WTC11 (cell line): ENCODE results near the gene ADGRL2. TPM values are rescaled to one million over a fixed set of nuclear protein-coding genes. Genes with fewer than 3 reads are reported as not detected.

Experiments used
- ATAC-seq: fragments of 200-7000 bp; cut with Tn5 transposase; 2 replicates; pipeline ENCODE4 v1.10.0; 2021; ENCODE audit warnings: mild to moderate bottlenecking, moderate library complexity
- CTCF ChIA-PET: fragments of 300-600 bp; sonication (Branson Sonifier 250); formaldehyde crosslinking; loops from one replicate; lab custom pipeline; 2021; ENCODE audit warnings: antibody characterized with exemption; lab: Charles Lee
- POLR2A ChIA-PET: fragments of 350-600 bp; sonication (Branson Sonifier 250); formaldehyde crosslinking; loops from one replicate; lab custom pipeline; 2021; ENCODE audit warnings: antibody characterized with exemption; lab: Charles Lee
- DNase-seq: peaks from one replicate; pipeline ENCODE4 v3.0.0; 2021; ENCODE audit warnings: low spot score
- H3K27ac Mint-ChIP-seq: 2 replicates; pipeline ENCODE4 v1.8.0; 2021; ENCODE audit warnings: mixed read lengths
- H3K27me3 Mint-ChIP-seq: 2 replicates; pipeline ENCODE4 v1.8.0; 2021; ENCODE audit warnings: low read depth, mild to moderate bottlenecking, moderate library complexity, mixed read lengths
- H3K36me3 Mint-ChIP-seq: 2 replicates; pipeline ENCODE4 v1.8.0; 2021; ENCODE audit warnings: mixed read lengths
- H3K4me1 Mint-ChIP-seq: 2 replicates; pipeline ENCODE4 v1.8.0; 2022; ENCODE audit warnings: mixed read lengths
- H3K4me3 Mint-ChIP-seq: 2 replicates; pipeline ENCODE4 v1.8.0; 2021; ENCODE audit warnings: mild to moderate bottlenecking, moderate library complexity, mixed read lengths
- H3K9me3 Mint-ChIP-seq: 2 replicates; pipeline ENCODE4 v1.8.0; 2021; ENCODE audit warnings: mixed read lengths
- ATF2 ChIP-seq: sonication (generic); formaldehyde crosslinking; IDR thresholded peaks from 2 replicates; pipeline ENCODE4 v1.8.1; 2022; ENCODE audit warnings: low read depth, missing genetic modification reagents, borderline replicate concordance
- CBFB ChIP-seq: sonication (generic); formaldehyde crosslinking; IDR thresholded peaks from 2 replicates; pipeline ENCODE4 v1.8.1; 2022; ENCODE audit warnings: mild to moderate bottlenecking, low read depth, missing genetic modification reagents
- CTCF ChIP-seq: fragments of 200-600 bp; IDR thresholded peaks from 2 replicates; pipeline ENCODE4 v1.8.0; 2022; ENCODE audit warnings: antibody characterized with exemption
- ETV6 ChIP-seq: sonication (generic); formaldehyde crosslinking; IDR thresholded peaks from 2 replicates; pipeline ENCODE4 v1.8.1; 2022; ENCODE audit warnings: mild to moderate bottlenecking, missing genetic modification reagents
- FOXK1 ChIP-seq: sonication (generic); formaldehyde crosslinking; IDR thresholded peaks from 2 replicates; pipeline ENCODE4 v1.8.0; 2022; ENCODE audit warnings: mild to moderate bottlenecking, moderate library complexity, missing genetic modification reagents
- HMGA2 ChIP-seq: fragments of 250-450 bp; sonication (Bioruptor Pico); IDR thresholded peaks from 2 replicates; pipeline ENCODE4 v1.4.0; 2021; ENCODE audit warnings: mild to moderate bottlenecking, moderate library complexity
- JAZF1 ChIP-seq: fragments of 250-450 bp; sonication (Bioruptor Pico); IDR thresholded peaks from 2 replicates; pipeline ENCODE4 v1.9.0; 2021; ENCODE audit warnings: moderate library complexity, mild to moderate bottlenecking, inconsistent platforms
- MXD4 ChIP-seq: fragments of 250-450 bp; sonication (Bioruptor Pico); IDR thresholded peaks from 2 replicates; pipeline ENCODE4 v1.8.0; 2021; ENCODE audit warnings: mild to moderate bottlenecking, moderate library complexity, borderline replicate concordance
- NR2C2 ChIP-seq: sonication (generic); formaldehyde crosslinking; IDR thresholded peaks from 2 replicates; pipeline ENCODE4 v1.8.0; 2022; ENCODE audit warnings: mild to moderate bottlenecking, missing genetic modification reagents
- PRDM15 ChIP-seq: sonication (generic); formaldehyde crosslinking; IDR thresholded peaks from 2 replicates; pipeline ENCODE4 v1.8.0; 2022; ENCODE audit warnings: missing genetic modification reagents
- ZBTB21 ChIP-seq: sonication (generic); formaldehyde crosslinking; IDR thresholded peaks from 2 replicates; pipeline ENCODE4 v1.8.1; 2023; ENCODE audit warnings: mild to moderate bottlenecking, missing genetic modification reagents, borderline replicate concordance
- ZNF138 ChIP-seq: sonication (generic); formaldehyde crosslinking; conservative IDR thresholded peaks from 2 replicates; pipeline ENCODE4 v1.8.1; 2022; ENCODE audit warnings: mild to moderate bottlenecking, moderate library complexity, missing genetic modification reagents
- ZNF396 ChIP-seq: fragments of 250-450 bp; sonication (Bioruptor Pico); IDR thresholded peaks from 2 replicates; pipeline ENCODE4 v1.8.0; 2021; ENCODE audit warnings: mild to moderate bottlenecking, moderate library complexity, borderline replicate concordance
- ZNF423 ChIP-seq: fragments of 250-450 bp; sonication (Bioruptor Pico); IDR thresholded peaks from 2 replicates; pipeline ENCODE4 v2.1.2; 2022; ENCODE audit warnings: mild to moderate bottlenecking, moderate library complexity
- total RNA-seq: library from RNA; stranded (reverse); gene quantifications from 3 replicates; pipeline ENCODE4 v1.2.3, GENCODE V29; 2021
- TF ChIP-seq, protein P1 (sequence below): sonication (generic); formaldehyde crosslinking; IDR thresholded peaks from 2 replicates; pipeline ENCODE4 v1.8.1; 2022; ENCODE audit warnings: low read depth, mild to moderate bottlenecking, moderate library complexity, missing genetic modification reagents, borderline replicate concordance
- TF ChIP-seq, protein P2 (sequence below): fragments of 250-450 bp; sonication (Bioruptor Pico); conservative IDR thresholded peaks from 2 replicates; pipeline ENCODE4 v1.9.0; 2021; ENCODE audit warnings: mild to moderate bottlenecking
- TF ChIP-seq, protein P3 (sequence below): fragments of 250-450 bp; sonication (Bioruptor Pico); IDR thresholded peaks from 2 replicates; pipeline ENCODE4 v1.9.0; 2021; ENCODE audit warnings: moderate library complexity, mild to moderate bottlenecking, inconsistent platforms, borderline replicate concordance

The ADGRL2 gene
- total RNA-seq, 1 experiment from 2014 or later = 71.6 TPM

DNA sequence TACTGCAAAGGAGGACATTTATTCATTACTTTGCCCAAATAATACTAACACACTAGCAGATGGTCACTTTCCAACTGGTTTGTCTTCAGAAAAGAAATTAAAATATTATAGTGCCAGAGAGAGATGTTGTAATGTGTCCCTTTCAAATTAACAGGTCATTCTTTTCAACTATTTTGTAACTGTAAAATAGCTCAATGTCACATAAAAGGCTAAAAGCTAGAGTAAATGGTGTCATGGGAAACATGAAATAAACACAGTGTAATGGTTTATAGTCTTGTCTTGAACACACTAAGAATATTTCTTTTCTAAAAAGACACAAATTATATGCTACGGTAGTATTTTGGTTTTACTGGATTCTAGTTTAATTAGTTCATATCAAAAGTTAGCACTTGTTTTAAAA lies 77.8 kb downstream of the ADGRL2 start (continued):
- TF ChIP-seq, protein P1, sequence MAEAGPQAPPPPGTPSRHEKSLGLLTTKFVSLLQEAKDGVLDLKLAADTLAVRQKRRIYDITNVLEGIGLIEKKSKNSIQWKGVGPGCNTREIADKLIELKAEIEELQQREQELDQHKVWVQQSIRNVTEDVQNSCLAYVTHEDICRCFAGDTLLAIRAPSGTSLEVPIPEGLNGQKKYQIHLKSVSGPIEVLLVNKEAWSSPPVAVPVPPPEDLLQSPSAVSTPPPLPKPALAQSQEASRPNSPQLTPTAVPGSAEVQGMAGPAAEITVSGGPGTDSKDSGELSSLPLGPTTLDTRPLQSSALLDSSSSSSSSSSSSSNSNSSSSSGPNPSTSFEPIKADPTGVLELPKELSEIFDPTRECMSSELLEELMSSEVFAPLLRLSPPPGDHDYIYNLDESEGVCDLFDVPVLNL (CRISPR knock-in tag) = no peak
- TF ChIP-seq JAZF1 (CRISPR knock-in tag) = no peak
- TF ChIP-seq MXD4 (CRISPR knock-in tag) = no peak
- TF ChIP-seq ZNF396 = no peak
- TF ChIP-seq PRDM15 (CRISPR knock-in tag) = no peak
- TF ChIP-seq CBFB (CRISPR knock-in tag) = no peak
- no peak for TF ChIP-seq ZBTB21

DNA sequence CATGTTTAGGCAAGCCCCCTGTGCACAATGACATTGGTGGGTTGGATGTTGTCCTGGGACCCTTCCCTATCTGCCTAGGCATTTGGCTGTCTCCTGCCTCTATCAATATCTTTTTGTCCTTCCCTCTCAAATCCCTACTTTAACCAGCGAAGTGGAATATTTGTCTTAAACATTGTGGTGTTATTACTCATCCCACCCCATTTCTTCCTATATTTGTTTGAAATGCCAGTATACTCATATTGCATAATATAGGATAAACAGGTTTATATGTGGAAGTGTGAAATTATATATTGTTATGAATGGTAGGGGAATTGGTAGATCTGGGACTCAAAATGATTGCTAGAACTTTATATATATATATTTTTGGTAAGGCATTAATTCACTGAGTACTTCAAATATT lies 80.0 kb downstream of the ADGRL2 start:
- H3K27me3 Mint-ChIP-seq = no peaks in the 10 kb centered on the region
- no peak overlapping the region for H3K4me3 Mint-ChIP-seq
- H3K4me1 Mint-ChIP-seq = peaks cover 72% of the 10 kb centered on the region
- no peak for TF ChIP-seq ZNF138 (CRISPR knock-in tag)
- TF ChIP-seq HMGA2 (CRISPR knock-in tag) = no peak
- no peak for TF ChIP-seq ZNF423 (CRISPR knock-in tag)
- no peak for TF ChIP-seq ATF2 (CRISPR knock-in tag)
- TF ChIP-seq, protein P2, sequence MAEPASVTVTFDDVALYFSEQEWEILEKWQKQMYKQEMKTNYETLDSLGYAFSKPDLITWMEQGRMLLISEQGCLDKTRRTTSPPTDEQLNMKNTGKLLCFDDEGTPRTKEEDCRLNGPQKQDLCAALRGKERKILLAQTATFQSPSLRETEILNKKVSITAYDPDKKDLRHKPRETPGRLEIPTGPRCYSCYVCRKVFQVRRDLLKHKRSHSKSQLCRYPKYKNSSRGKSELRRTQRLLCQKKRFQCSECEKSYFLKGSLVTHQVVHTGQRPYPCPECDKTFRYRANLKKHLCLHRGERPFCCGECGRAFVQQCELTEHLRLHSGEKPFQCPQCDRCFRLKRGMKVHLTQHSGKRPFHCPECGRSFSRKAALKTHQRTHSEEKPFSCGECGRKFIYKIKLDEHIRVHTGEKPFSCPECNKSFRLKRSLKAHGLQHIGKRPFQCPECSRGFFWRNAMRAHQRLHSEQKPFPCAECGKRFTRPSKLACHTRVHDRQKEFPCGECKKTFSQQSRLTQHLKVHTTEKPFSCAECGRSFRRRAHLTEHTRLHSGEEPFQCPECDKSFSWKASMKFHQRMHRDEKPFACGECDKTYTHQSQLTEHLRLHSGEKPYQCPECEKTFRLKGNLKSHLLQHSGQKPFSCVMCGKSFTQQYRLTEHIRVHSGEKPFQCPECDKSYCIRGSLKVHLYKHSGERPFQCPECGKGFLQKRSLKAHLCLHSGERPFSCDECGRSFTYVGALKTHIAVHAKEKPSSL = no peak
- TF ChIP-seq FOXK1 (CRISPR knock-in tag) = no peak
- TF ChIP-seq NR2C2 (CRISPR knock-in tag) = no peak
- no peak for TF ChIP-seq ETV6 (CRISPR knock-in tag)
- no peak for TF ChIP-seq CTCF
- TF ChIP-seq, protein P3, sequence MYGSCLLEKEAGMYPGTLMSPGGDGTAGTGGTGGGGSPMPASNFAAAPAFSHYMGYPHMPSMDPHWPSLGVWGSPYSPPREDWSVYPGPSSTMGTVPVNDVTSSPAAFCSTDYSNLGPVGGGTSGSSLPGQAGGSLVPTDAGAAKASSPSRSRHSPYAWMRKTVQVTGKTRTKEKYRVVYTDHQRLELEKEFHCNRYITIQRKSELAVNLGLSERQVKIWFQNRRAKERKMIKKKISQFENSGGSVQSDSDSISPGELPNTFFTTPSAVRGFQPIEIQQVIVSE = no peak
- POLR2A ChIA-PET = no interaction called here
- H3K9me3 Mint-ChIP-seq = no peaks in the 10 kb centered on the region
- ATAC-seq (no peak), DNase-seq (no peak)
- CTCF ChIA-PET = no interaction called here
- peak overlapping the region; percentile 52; the same call in 1 of the 2 replicates for H3K27ac Mint-ChIP-seq
- no peaks in the 10 kb centered on the region for H3K36me3 Mint-ChIP-seq
